Measurements from ENCODE around the gene GPC6. TPM values are rescaled to one million over a fixed set of nuclear protein-coding genes. Genes with fewer than 3 reads are reported as not detected.

GPC6 gene
- polyA plus RNA-seq, 2 donors = 0.16 to 0.22 TPM

- Histone ChIP-seq H3K4me1 (ENCODE audit: control insufficient read depth in 2 of 2, insufficient read depth in 2 of 2, low read length in 1 of 2) (no peaks in the 10 kb centered on the region), H3K9me3 (ENCODE audit: control insufficient read depth in 2 of 2, insufficient read depth in 1 of 2, low read depth in 1 of 2, low read length in 1 of 2) (no peaks in the 10 kb centered on the region), H3K36me3 (ENCODE audit: control insufficient read depth in 2 of 2, insufficient read depth in 2 of 2, low read length in 1 of 2) (no peaks in the 10 kb centered on the region), H3K4me3 (ENCODE audit: low read depth in 1 of 2, low read length in 2 of 2) (no peak overlapping the region), H3K27ac (ENCODE audit: low read depth in 2 of 2, low read length in 1 of 2) (no peak overlapping the region), H3K27me3 (ENCODE audit: control insufficient read depth in 1 of 2, insufficient read depth in 2 of 2, low read length in 2 of 2) (no peaks in the 10 kb centered on the region)
- 83 to 86% methylated on average over 3 of the region's 3 CpGs for WGBS, 2 donors
Observed at GRCh38 chr13:93942016-93942415, 715.4 kb downstream of the GPC6 start.

- no peak overlapping the region for H3K4me3 ChIP-seq (ENCODE audit: low read depth in 1 of 2, low read length in 2 of 2)
- H3K27ac ChIP-seq (ENCODE audit: low read depth in 2 of 2, low read length in 1 of 2) = no peak overlapping the region
- WGBS, 2 donors = 70 to 79% methylated on average over 3 of the region's 3 CpGs
Observed at GRCh38 chr13:93945621-93946020, 719.0 kb downstream of the GPC6 start.

GRCh38 chr13:93946994-93947393 lies 720.4 kb downstream of the GPC6 start:
- no peaks in the 10 kb centered on the region for H3K4me1 ChIP-seq (ENCODE audit: control insufficient read depth in 2 of 2, insufficient read depth in 2 of 2, low read length in 1 of 2)
- no peaks in the 10 kb centered on the region for H3K36me3 ChIP-seq (ENCODE audit: control insufficient read depth in 2 of 2, insufficient read depth in 2 of 2, low read length in 1 of 2)
- WGBS, 2 donors = 83 to 87% methylated on average over 3 of the region's 3 CpGs
- H3K27ac ChIP-seq (ENCODE audit: low read depth in 2 of 2, low read length in 1 of 2) = no peak overlapping the region
- no peaks in the 10 kb centered on the region for H3K27me3 ChIP-seq (ENCODE audit: control insufficient read depth in 1 of 2, insufficient read depth in 2 of 2, low read length in 2 of 2)
- no peak overlapping the region for H3K4me3 ChIP-seq (ENCODE audit: low read depth in 1 of 2, low read length in 2 of 2)
- no peaks in the 10 kb centered on the region for H3K9me3 ChIP-seq (ENCODE audit: control insufficient read depth in 2 of 2, insufficient read depth in 1 of 2, low read depth in 1 of 2, low read length in 1 of 2)

More at GRCh38 chr13:93945621-93946020, 719.0 kb downstream of the GPC6 start:
- Histone ChIP-seq H3K4me1 (ENCODE audit: control insufficient read depth in 2 of 2, insufficient read depth in 2 of 2, low read length in 1 of 2) (no peaks in the 10 kb centered on the region), H3K27me3 (ENCODE audit: control insufficient read depth in 1 of 2, insufficient read depth in 2 of 2, low read length in 2 of 2) (no peaks in the 10 kb centered on the region), H3K9me3 (ENCODE audit: control insufficient read depth in 2 of 2, insufficient read depth in 1 of 2, low read depth in 1 of 2, low read length in 1 of 2) (no peaks in the 10 kb centered on the region), H3K36me3 (ENCODE audit: control insufficient read depth in 2 of 2, insufficient read depth in 2 of 2, low read length in 1 of 2) (no peaks in the 10 kb centered on the region)

- Histone ChIP-seq H3K27me3 (ENCODE audit: control insufficient read depth in 1 of 2, insufficient read depth in 2 of 2, low read length in 2 of 2) (no peaks in the 10 kb centered on the region), H3K9me3 (ENCODE audit: control insufficient read depth in 2 of 2, insufficient read depth in 1 of 2, low read depth in 1 of 2, low read length in 1 of 2) (no peaks in the 10 kb centered on the region), H3K36me3 (ENCODE audit: control insufficient read depth in 2 of 2, insufficient read depth in 2 of 2, low read length in 1 of 2) (no peaks in the 10 kb centered on the region), H3K27ac (ENCODE audit: low read depth in 2 of 2, low read length in 1 of 2) (no peak overlapping the region), H3K4me3 (ENCODE audit: low read depth in 1 of 2, low read length in 2 of 2) (no peak overlapping the region), H3K4me1 (ENCODE audit: control insufficient read depth in 2 of 2, insufficient read depth in 2 of 2, low read length in 1 of 2) (no peaks in the 10 kb centered on the region)
- WGBS, 2 donors = 83 to 86% methylated on average over 5 of the region's 5 CpGs
Observed at GRCh38 chr13:93947651-93948050, 721.0 kb downstream of the GPC6 start.

- Histone ChIP-seq H3K27me3 (ENCODE audit: control insufficient read depth in 1 of 2, insufficient read depth in 2 of 2, low read length in 2 of 2) (no peaks in the 10 kb centered on the region), H3K4me3 (ENCODE audit: low read depth in 1 of 2, low read length in 2 of 2) (no peak overlapping the region), H3K27ac (ENCODE audit: low read depth in 2 of 2, low read length in 1 of 2) (no peak overlapping the region), H3K36me3 (ENCODE audit: control insufficient read depth in 2 of 2, insufficient read depth in 2 of 2, low read length in 1 of 2) (no peaks in the 10 kb centered on the region), H3K9me3 (ENCODE audit: control insufficient read depth in 2 of 2, insufficient read depth in 1 of 2, low read depth in 1 of 2, low read length in 1 of 2) (no peaks in the 10 kb centered on the region), H3K4me1 (ENCODE audit: control insufficient read depth in 2 of 2, insufficient read depth in 2 of 2, low read length in 1 of 2) (no peaks in the 10 kb centered on the region)
- 62 to 65% methylated on average over 2 of the region's 2 CpGs for WGBS, 2 donors
Observed at GRCh38 chr13:93948162-93948922, 721.7 kb downstream of the GPC6 start.

GRCh38 chr13:93951108-93951507 lies 724.5 kb downstream of the GPC6 start:
- Histone ChIP-seq H3K36me3 (ENCODE audit: control insufficient read depth in 2 of 2, insufficient read depth in 2 of 2, low read length in 1 of 2) (no peaks in the 10 kb centered on the region), H3K27ac (ENCODE audit: low read depth in 2 of 2, low read length in 1 of 2) (no peak overlapping the region), H3K4me3 (ENCODE audit: low read depth in 1 of 2, low read length in 2 of 2) (no peak overlapping the region), H3K9me3 (ENCODE audit: control insufficient read depth in 2 of 2, insufficient read depth in 1 of 2, low read depth in 1 of 2, low read length in 1 of 2) (no peaks in the 10 kb centered on the region), H3K4me1 (ENCODE audit: control insufficient read depth in 2 of 2, insufficient read depth in 2 of 2, low read length in 1 of 2) (no peaks in the 10 kb centered on the region), H3K27me3 (ENCODE audit: control insufficient read depth in 1 of 2, insufficient read depth in 2 of 2, low read length in 2 of 2) (no peaks in the 10 kb centered on the region)

GRCh38 chr13:93951951-93952350 lies 725.3 kb downstream of the GPC6 start:
- H3K4me1 ChIP-seq (ENCODE audit: control insufficient read depth in 2 of 2, insufficient read depth in 2 of 2, low read length in 1 of 2) = no peaks in the 10 kb centered on the region

GRCh38 chr13:93953841-93954240 lies 727.2 kb downstream of the GPC6 start:
- Histone ChIP-seq H3K4me3 (ENCODE audit: low read depth in 1 of 2, low read length in 2 of 2) (no peak overlapping the region), H3K27ac (ENCODE audit: low read depth in 2 of 2, low read length in 1 of 2) (no peak overlapping the region), H3K27me3 (ENCODE audit: control insufficient read depth in 1 of 2, insufficient read depth in 2 of 2, low read length in 2 of 2) (no peaks in the 10 kb centered on the region), H3K9me3 (ENCODE audit: control insufficient read depth in 2 of 2, insufficient read depth in 1 of 2, low read depth in 1 of 2, low read length in 1 of 2) (no peaks in the 10 kb centered on the region), H3K4me1 (ENCODE audit: control insufficient read depth in 2 of 2, insufficient read depth in 2 of 2, low read length in 1 of 2) (no peaks in the 10 kb centered on the region), H3K36me3 (ENCODE audit: control insufficient read depth in 2 of 2, insufficient read depth in 2 of 2, low read length in 1 of 2) (no peaks in the 10 kb centered on the region)
- 86 to 97% methylated on average over 1 of the region's 1 CpG for WGBS, 2 donors

More at GRCh38 chr13:93951951-93952350, 725.3 kb downstream of the GPC6 start:
- Histone ChIP-seq H3K9me3 (ENCODE audit: control insufficient read depth in 2 of 2, insufficient read depth in 1 of 2, low read depth in 1 of 2, low read length in 1 of 2) (no peaks in the 10 kb centered on the region), H3K27ac (ENCODE audit: low read depth in 2 of 2, low read length in 1 of 2) (no peak overlapping the region), H3K27me3 (ENCODE audit: control insufficient read depth in 1 of 2, insufficient read depth in 2 of 2, low read length in 2 of 2) (no peaks in the 10 kb centered on the region), H3K36me3 (ENCODE audit: control insufficient read depth in 2 of 2, insufficient read depth in 2 of 2, low read length in 1 of 2) (no peaks in the 10 kb centered on the region), H3K4me3 (ENCODE audit: low read depth in 1 of 2, low read length in 2 of 2) (no peak overlapping the region)
- 92 to 95% methylated on average over 1 of the region's 1 CpG for WGBS, 2 donors

GRCh38 chr13:93955904-93956303 lies 729.3 kb downstream of the GPC6 start:
- H3K36me3 ChIP-seq (ENCODE audit: control insufficient read depth in 2 of 2, insufficient read depth in 2 of 2, low read length in 1 of 2) = no peaks in the 10 kb centered on the region
- no peak overlapping the region for H3K27ac ChIP-seq (ENCODE audit: low read depth in 2 of 2, low read length in 1 of 2)
- H3K9me3 ChIP-seq (ENCODE audit: control insufficient read depth in 2 of 2, insufficient read depth in 1 of 2, low read depth in 1 of 2, low read length in 1 of 2) = no peaks in the 10 kb centered on the region
- no peaks in the 10 kb centered on the region for H3K27me3 ChIP-seq (ENCODE audit: control insufficient read depth in 1 of 2, insufficient read depth in 2 of 2, low read length in 2 of 2)
- H3K4me1 ChIP-seq (ENCODE audit: control insufficient read depth in 2 of 2, insufficient read depth in 2 of 2, low read length in 1 of 2) = no peaks in the 10 kb centered on the region
- H3K4me3 ChIP-seq (ENCODE audit: low read depth in 1 of 2, low read length in 2 of 2) = no peak overlapping the region

GRCh38 chr13:93956426-93956825 lies 729.8 kb downstream of the GPC6 start:
- Histone ChIP-seq H3K4me1 (ENCODE audit: control insufficient read depth in 2 of 2, insufficient read depth in 2 of 2, low read length in 1 of 2) (no peaks in the 10 kb centered on the region), H3K4me3 (ENCODE audit: low read depth in 1 of 2, low read length in 2 of 2) (no peak overlapping the region), H3K36me3 (ENCODE audit: control insufficient read depth in 2 of 2, insufficient read depth in 2 of 2, low read length in 1 of 2) (no peaks in the 10 kb centered on the region), H3K27me3 (ENCODE audit: control insufficient read depth in 1 of 2, insufficient read depth in 2 of 2, low read length in 2 of 2) (no peaks in the 10 kb centered on the region), H3K9me3 (ENCODE audit: control insufficient read depth in 2 of 2, insufficient read depth in 1 of 2, low read depth in 1 of 2, low read length in 1 of 2) (no peaks in the 10 kb centered on the region), H3K27ac (ENCODE audit: low read depth in 2 of 2, low read length in 1 of 2) (no peak overlapping the region)
- WGBS, 2 donors = 40% methylated on average over 2 of the region's 2 CpGs
